Karpas-422 (cell line): ENCODE results near the gene TMEM88. TPM values are rescaled to one million over a fixed set of nuclear protein-coding genes. Genes with fewer than 3 reads are reported as not detected.
A peak's percentile ranks its signal among the peaks of the same experiment; 100 is the strongest.

Experiments used
- DNase-seq: peaks from one replicate; pipeline ENCODE4 v3.0.0-alpha.2; 2015
- H2AFZ ChIP-seq: fragments of 200-600 bp; sonication (generic); 2 replicates; pipeline ENCODE4 v1.6.1; 2014; ENCODE audit warnings: antibody characterized with exemption, low read length, mixed read lengths
- H3K27ac ChIP-seq: fragments of 200-600 bp; sonication (generic); 2 replicates; pipeline ENCODE4 v1.5.1; 2014; ENCODE audit warnings: mild to moderate bottlenecking, low read length, moderate library complexity
- H3K27me3 ChIP-seq: fragments of 200-600 bp; sonication (generic); 2 replicates; pipeline ENCODE4 v1.6.1; 2014; ENCODE audit warnings: low read length, mixed read lengths
- H3K36me3 ChIP-seq: fragments of 200-600 bp; sonication (generic); 2 replicates; pipeline ENCODE4 v1.6.1; 2014; ENCODE audit warnings: low read length, mixed read lengths; ENCODE audit not compliant: insufficient read depth
- H3K4me1 ChIP-seq: fragments of 200-600 bp; sonication (generic); 2 replicates; pipeline ENCODE4 v1.6.1; 2014; ENCODE audit warnings: mild to moderate bottlenecking, low read length, mixed read lengths
- H3K4me2 ChIP-seq: fragments of 200-600 bp; sonication (generic); 2 replicates; pipeline ENCODE4 v1.6.1; 2014; ENCODE audit warnings: low read length, low read depth, mild to moderate bottlenecking; ENCODE audit not compliant: poor library complexity, severe bottlenecking
- H3K4me3 ChIP-seq: fragments of 200-600 bp; sonication (generic); 2 replicates; pipeline ENCODE4 v1.5.1; 2014; ENCODE audit warnings: mild to moderate bottlenecking, antibody characterized with exemption, low read length, mixed read lengths
- H3K79me2 ChIP-seq: fragments of 200-600 bp; sonication (generic); 2 replicates; pipeline ENCODE4 v1.6.1; 2014; ENCODE audit warnings: mild to moderate bottlenecking, low read length, mixed read lengths
- H3K9ac ChIP-seq: fragments of 200-600 bp; sonication (generic); 2 replicates; pipeline ENCODE4 v1.6.0; 2014; ENCODE audit warnings: low read length
- H3K9me2 ChIP-seq: fragments of 200-600 bp; sonication (generic), shearing (Covaris generic); replicated peaks from 2 replicates; pipeline ENCODE4 v1.6.0; 2014; ENCODE audit warnings: mild to moderate bottlenecking, low read length, moderate library complexity; ENCODE audit not compliant: insufficient read depth
- H3K9me3 ChIP-seq: fragments of 300-700, 200-600 bp; sonication (generic); 2 replicates; pipeline ENCODE4 v1.6.1; 2014; ENCODE audit warnings: low read length, mixed read lengths
- H4K20me1 ChIP-seq: fragments of 200-600 bp; sonication (generic); 2 replicates; pipeline ENCODE4 v1.6.1; 2014; ENCODE audit warnings: mild to moderate bottlenecking, antibody characterized with exemption, low read length, low read depth; ENCODE audit not compliant: insufficient read depth
- total RNA-seq: library from RNA; depleted of rRNA; stranded (reverse); fragments of >200 nt; shearing (Covaris generic); gene quantifications from 2 replicates; pipeline ENCODE4 v1.2.3, GENCODE V29; 2014; ENCODE audit warnings: low replicate concordance

Gene TMEM88
- total RNA-seq, 1 experiment from 2014 or later, result 1.4 TPM

DNA sequence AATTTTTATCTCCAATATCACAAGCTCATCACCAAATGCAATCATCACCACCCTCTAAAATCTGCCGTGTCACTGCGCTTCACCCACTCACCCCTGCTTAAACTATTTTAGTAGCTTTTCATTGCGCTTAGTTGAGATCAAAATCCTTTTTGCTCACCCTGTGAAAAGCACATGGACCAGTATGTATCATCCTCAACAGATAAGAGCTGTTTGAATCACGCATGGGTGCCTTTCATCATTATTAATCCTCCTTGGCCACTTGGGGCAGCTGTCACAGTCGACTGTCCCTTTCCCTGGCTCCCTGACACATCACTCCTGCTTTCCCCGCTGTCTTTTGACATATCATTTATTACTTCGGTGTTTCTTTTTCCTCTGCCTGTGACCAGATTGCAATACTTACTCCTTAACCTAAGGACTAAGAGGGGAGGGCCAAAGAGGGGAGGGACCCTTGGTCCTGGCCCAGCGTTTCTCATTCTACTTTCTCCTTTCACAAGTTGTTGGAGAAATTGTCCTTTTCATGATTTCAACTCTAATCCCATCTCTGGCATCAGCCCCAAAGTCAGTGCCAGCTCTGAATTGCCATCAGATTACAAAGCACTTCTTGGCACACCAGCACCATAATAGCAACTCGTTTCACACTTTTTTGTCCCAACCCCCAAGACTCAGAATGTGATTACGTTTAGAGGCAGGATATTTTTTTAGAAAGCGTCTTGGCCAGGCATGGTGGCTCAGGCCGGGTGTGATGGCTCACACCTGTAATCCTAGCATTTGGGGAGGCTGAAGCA, 29.5 kb upstream of the TMEM88 start:
- H3K4me2 ChIP-seq, result no peak overlapping the region
- no peak overlapping the region for H3K27ac ChIP-seq
- peak; percentile 43 for DNase-seq
- no peaks in the 10 kb centered on the region for H3K9me2 ChIP-seq
- no peak overlapping the region for H3K4me3 ChIP-seq
- H3K27me3 ChIP-seq, result no peaks in the 10 kb centered on the region
- H3K9me3 ChIP-seq, result no peaks in the 10 kb centered on the region
- no peaks in the 10 kb centered on the region for H3K36me3 ChIP-seq
- no peaks in the 10 kb centered on the region for H4K20me1 ChIP-seq
- H3K9ac ChIP-seq, result no peak overlapping the region
- no peak overlapping the region for H2AFZ ChIP-seq
- no peaks in the 10 kb centered on the region for H3K79me2 ChIP-seq
- H3K4me1 ChIP-seq, result peaks cover 10% of the 10 kb centered on the region

DNA sequence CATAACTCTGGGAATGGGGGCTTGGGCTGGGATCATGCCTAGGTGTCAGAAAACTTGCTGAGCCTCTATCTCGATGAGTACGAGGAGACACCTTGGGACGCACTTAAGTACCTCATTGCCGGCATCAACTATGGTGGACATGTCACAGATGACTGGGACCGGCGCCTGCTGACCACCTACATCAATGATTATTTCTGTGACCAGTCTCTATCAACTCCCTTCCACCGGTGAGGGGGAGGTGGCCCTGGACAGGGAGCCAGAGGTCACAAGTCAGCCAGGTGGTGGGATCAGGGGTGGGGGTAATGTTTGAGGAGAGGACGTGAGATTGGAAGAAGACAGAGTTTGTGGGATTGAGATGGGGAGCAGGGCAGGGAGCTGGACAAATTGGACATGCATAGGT, 24.2 kb upstream of the TMEM88 start:
- Histone ChIP-seq H3K4me3 (no peak overlapping the region), H3K79me2 (no peaks in the 10 kb centered on the region), H3K9me3 (no peaks in the 10 kb centered on the region), H3K27me3 (no peaks in the 10 kb centered on the region), H3K9me2 (no peaks in the 10 kb centered on the region), H4K20me1 (no peaks in the 10 kb centered on the region), H3K4me2 (no peak overlapping the region), H3K27ac (no peak overlapping the region), H3K9ac (no peak overlapping the region), H3K4me1 (peaks cover 9% of the 10 kb centered on the region), H3K36me3 (no peaks in the 10 kb centered on the region), H2AFZ (no peak overlapping the region)
- no peak for DNase-seq

DNA sequence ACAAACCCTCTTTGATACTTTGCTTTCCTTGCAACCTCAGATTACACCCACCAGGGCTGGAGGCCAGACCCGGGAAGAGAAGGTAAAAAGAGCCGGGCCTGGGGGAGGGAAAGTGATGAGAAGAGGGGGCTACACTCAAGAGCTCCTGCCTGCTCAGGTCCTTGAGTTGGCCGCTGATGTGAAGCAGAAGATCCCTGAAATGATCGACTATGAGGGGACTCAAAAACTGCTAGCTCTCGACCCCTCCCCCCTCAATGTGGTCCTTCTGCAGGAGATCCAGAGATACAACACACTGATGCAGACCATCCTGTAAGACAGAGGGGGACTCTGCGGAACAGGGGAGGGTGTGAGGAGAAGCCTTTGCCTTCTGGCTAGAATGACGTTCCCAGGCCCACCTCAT, 23.6 kb upstream of the TMEM88 start:
- H3K9ac ChIP-seq, result no peak overlapping the region

DNA sequence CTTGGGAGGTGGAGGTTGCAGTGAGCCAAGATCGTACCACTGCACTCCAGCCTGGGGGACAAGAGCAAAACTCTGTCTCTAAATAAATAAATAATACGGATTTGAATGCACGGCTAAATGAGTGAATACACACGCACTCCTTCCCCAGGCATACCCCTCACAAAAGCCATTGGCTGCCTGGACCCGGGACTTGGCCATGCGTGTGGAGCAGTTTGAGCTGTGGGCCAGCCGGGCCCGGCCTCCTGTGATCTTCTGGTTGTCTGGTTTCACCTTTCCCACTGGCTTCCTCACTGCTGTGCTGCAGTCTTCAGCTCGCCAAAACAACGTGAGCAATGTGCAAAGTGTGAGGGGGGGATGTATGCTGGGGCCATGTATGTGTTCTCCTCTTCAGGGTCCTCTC, 22.4 kb upstream of the TMEM88 start:
- H3K4me2 ChIP-seq, result no peak overlapping the region
- no peaks in the 10 kb centered on the region for H3K9me2 ChIP-seq

More for the DNA sequence above, 23.6 kb upstream of the TMEM88 start:
- Histone ChIP-seq H3K36me3 (no peaks in the 10 kb centered on the region), H3K4me2 (no peak overlapping the region), H3K9me2 (no peaks in the 10 kb centered on the region), H3K4me1 (peaks cover 14% of the 10 kb centered on the region), H3K4me3 (no peak overlapping the region), H3K27ac (no peak overlapping the region), H2AFZ (no peak overlapping the region), H3K9me3 (no peaks in the 10 kb centered on the region), H3K27me3 (no peaks in the 10 kb centered on the region), H4K20me1 (no peaks in the 10 kb centered on the region), H3K79me2 (no peaks in the 10 kb centered on the region)
- no peak for DNase-seq

GRCh38 chr17:7833011-7833794, 21.7 kb upstream of the TMEM88 start:
- H3K36me3 ChIP-seq, result no peaks in the 10 kb centered on the region
- no peak for DNase-seq
- H3K4me2 ChIP-seq, result peak overlapping the region; percentile 97
- H3K27me3 ChIP-seq, result no peaks in the 10 kb centered on the region
- H3K9ac ChIP-seq, result peak overlapping the region; percentile 81
- H3K27ac ChIP-seq, result no peak overlapping the region
- H2AFZ ChIP-seq, result peak overlapping the region; percentile 34; the same call in 1 of the 2 replicates
- H3K4me1 ChIP-seq, result peaks cover 31% of the 10 kb centered on the region
- no peaks in the 10 kb centered on the region for H3K9me2 ChIP-seq
- H4K20me1 ChIP-seq, result no peaks in the 10 kb centered on the region
- H3K9me3 ChIP-seq, result no peaks in the 10 kb centered on the region
- no peaks in the 10 kb centered on the region for H3K79me2 ChIP-seq
- H3K4me3 ChIP-seq, result peak overlapping the region; percentile 81

More for the DNA sequence above, 22.4 kb upstream of the TMEM88 start:
- DNase-seq, result no peak
- Histone ChIP-seq H3K4me3 (no peak overlapping the region), H2AFZ (no peak overlapping the region), H3K9ac (no peak overlapping the region), H3K36me3 (no peaks in the 10 kb centered on the region), H3K27ac (no peak overlapping the region), H3K79me2 (no peaks in the 10 kb centered on the region), H3K27me3 (no peaks in the 10 kb centered on the region), H3K9me3 (no peaks in the 10 kb centered on the region), H4K20me1 (no peaks in the 10 kb centered on the region), H3K4me1 (peaks cover 26% of the 10 kb centered on the region)

- Histone ChIP-seq H3K36me3 (no peaks in the 10 kb centered on the region), H3K9me2 (no peaks in the 10 kb centered on the region), H3K4me1 (peaks cover 38% of the 10 kb centered on the region), H3K27me3 (no peaks in the 10 kb centered on the region), H3K4me3 (peak within 1 kb of the TSS; percentile 81), H3K27ac (peak within 1 kb of the TSS; percentile 97), H4K20me1 (no peaks in the 10 kb centered on the region), H3K79me2 (no peaks in the 10 kb centered on the region; the same call in 1 of the 2 replicates), H3K9me3 (no peaks in the 10 kb centered on the region), H2AFZ (peak within 1 kb of the TSS; percentile 34; the same call in 1 of the 2 replicates), H3K4me2 (peak within 1 kb of the TSS; percentile 97), H3K9ac (peak within 1 kb of the TSS; percentile 81)
- DNase-seq, result peak; percentile 94
Observed at GRCh38 chr17:7833795-7834541, 20.9 kb upstream of the TMEM88 start, which contains the start of gene KDM6B. TSS of gene KDM6B (plus strand) at chr17:7834217. CDS start at chr17:7845555, 11,338 bp downstream.

DNA sequence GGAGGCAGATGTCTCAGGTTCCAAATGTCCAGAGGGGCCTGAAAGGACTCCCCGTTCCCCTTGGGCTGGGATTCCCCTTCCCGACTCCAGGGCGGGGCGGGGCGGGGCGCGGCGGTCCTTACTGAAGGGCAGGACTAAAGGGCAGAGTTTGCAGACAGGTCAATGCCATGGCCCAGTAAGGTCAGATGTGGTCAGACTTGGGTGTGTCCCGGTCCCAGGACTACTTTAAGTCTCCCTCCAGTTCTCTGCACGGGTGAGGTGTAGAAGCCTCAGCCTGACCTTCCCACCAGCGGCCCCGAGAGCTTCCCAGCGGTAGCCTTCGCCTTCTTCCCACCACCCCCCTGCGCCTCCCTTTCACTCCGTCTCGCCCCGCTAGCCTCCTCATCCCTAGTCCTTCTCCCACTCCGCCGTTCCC, 20.3 kb upstream of the TMEM88 start:
- Histone ChIP-seq H3K36me3 (no peaks in the 10 kb centered on the region), H3K27me3 (no peaks in the 10 kb centered on the region), H3K9me3 (no peaks in the 10 kb centered on the region), H4K20me1 (no peaks in the 10 kb centered on the region), H3K4me3 (peak overlapping the region; percentile 81), H3K9me2 (no peaks in the 10 kb centered on the region), H3K9ac (peak overlapping the region; percentile 81), H3K4me2 (peak overlapping the region; percentile 97), H3K4me1 (peaks cover 43% of the 10 kb centered on the region), H2AFZ (0 out of 2 replicates have a peak overlapping the region, but pooled peaks have one; percentile 29), H3K27ac (peak overlapping the region; percentile 97), H3K79me2 (peaks cover 3% of the 10 kb centered on the region; the same call in 1 of the 2 replicates)
- no peak for DNase-seq
